ENCODE measurements around the gene FNDC10.
"Not testable (repeated sequence)": the region's sequence is repeated elsewhere in the genome, so short reads cannot be mapped to it uniquely, and the experiment has no call there.

Gene FNDC10

DNA sequence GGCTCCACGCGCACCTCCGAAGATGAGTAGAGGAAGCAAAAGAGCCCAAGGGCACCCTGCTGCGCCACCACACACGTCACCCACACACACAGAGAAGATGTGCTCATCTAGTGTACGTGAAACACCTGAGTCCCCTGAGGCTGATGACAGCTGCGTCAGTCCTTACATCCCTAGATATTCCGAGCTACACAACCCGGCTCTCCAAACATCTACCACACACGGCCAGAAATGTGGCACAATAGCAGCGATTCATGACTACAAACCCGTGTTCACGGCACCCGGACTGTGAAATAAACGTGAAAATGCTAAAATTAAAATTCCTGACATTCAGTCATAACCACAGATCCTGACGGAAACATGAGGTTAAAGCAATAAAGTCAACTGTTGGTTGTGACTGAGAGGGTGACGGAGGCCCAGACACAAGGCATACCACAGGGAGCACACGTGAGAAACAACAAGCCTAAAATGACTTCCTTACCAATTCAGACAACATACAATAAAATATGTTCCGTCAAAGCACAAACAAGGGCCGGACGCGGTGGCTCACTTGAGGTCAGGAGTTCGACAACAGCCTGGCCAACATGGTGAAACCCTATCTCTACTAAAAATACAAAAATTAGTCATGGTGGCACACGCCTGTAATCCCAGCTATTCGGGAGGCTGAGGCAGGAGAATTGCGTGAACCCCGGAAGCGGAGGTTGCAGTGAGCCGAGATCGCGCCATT, 32.6 kb downstream of the FNDC10 start:
- Histone ChIP-seq H3K27ac (ENCODE audit: low read depth in 2 of 2, low read length in 2 of 2) (no peak overlapping the region), H3K36me3 (ENCODE audit: control insufficient read depth in 2 of 2, insufficient read depth in 2 of 2, low read length in 2 of 2) (peaks cover 28 to 49% of the 10 kb centered on the region in 2 donors), H3K9me3 (ENCODE audit: control insufficient read depth in 2 of 2, low read length in 2 of 2) (no peaks in the 10 kb centered on the region), H3K9ac (ENCODE audit: low read depth in 1 of 2, low read length in 2 of 2) (no peak overlapping the region), H3K4me1 (ENCODE audit: control insufficient read depth in 2 of 2, insufficient read depth in 2 of 2, low read length in 2 of 2) (peaks cover 0 to 2% of the 10 kb centered on the region in 2 donors), H3K4me3 (ENCODE audit: low read length in 2 of 2) (no peak overlapping the region), H3K27me3 (ENCODE audit: control insufficient read depth in 2 of 2, insufficient read depth in 2 of 2, low read length in 2 of 2) (no peaks in the 10 kb centered on the region)

DNA sequence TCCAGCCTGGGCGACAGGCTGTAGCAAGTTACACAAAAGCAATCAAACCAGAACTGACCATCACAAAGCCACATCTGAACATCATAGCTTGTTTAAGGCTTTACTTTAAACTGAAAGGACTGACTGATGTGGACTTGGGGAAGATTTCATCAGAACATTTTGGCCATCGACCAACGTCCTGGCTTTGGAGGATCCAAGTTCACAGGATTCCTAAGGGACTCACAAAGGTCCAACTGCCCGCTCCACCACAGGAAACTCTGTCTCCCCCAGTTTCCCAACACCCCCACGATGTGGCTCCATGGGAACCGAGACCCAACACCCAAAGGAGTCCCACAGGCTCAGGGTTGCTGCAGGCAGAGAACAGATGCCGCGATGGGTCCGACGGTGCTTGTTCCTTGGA, 34.6 kb downstream of the FNDC10 start:
- Histone ChIP-seq H3K27ac (ENCODE audit: low read depth in 2 of 2, low read length in 2 of 2) (no peak overlapping the region), H3K9me3 (ENCODE audit: control insufficient read depth in 2 of 2, low read length in 2 of 2) (no peaks in the 10 kb centered on the region), H3K4me1 (ENCODE audit: control insufficient read depth in 2 of 2, insufficient read depth in 2 of 2, low read length in 2 of 2) (peaks cover 0 to 2% of the 10 kb centered on the region in 2 donors), H3K27me3 (ENCODE audit: control insufficient read depth in 2 of 2, insufficient read depth in 2 of 2, low read length in 2 of 2) (no peaks in the 10 kb centered on the region), H3K36me3 (ENCODE audit: control insufficient read depth in 2 of 2, insufficient read depth in 2 of 2, low read length in 2 of 2) (peaks cover 35 to 59% of the 10 kb centered on the region in 2 donors), H3K4me3 (ENCODE audit: low read length in 2 of 2) (no peak overlapping the region), H3K9ac (ENCODE audit: low read depth in 1 of 2, low read length in 2 of 2) (no peak overlapping the region)

DNA sequence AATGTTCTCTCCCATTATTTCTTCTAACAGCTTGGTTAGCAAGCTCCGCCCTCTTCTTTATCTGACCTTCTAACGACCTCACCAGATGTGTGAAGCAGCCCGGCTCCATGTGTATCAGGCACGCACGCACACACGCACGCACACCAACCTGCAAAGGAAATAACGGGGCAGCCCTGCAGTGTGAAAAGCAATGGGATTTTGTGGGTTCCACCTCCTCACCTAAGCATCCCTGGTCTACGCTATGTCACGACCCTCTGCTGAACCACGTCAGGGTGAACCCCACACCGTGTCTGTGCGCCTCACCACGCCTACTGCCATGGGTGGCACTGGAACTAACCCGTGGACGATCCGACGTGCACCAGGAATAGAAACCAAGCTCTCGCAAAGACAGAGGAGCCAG, 35.7 kb downstream of the FNDC10 start:
- H3K9ac ChIP-seq (ENCODE audit: low read depth in 1 of 2, low read length in 2 of 2), result no peak overlapping the region
- H3K9me3 ChIP-seq (ENCODE audit: control insufficient read depth in 2 of 2, low read length in 2 of 2), result no peaks in the 10 kb centered on the region
- no peak overlapping the region for H3K4me3 ChIP-seq (ENCODE audit: low read length in 2 of 2)
- no peak overlapping the region for H3K27ac ChIP-seq (ENCODE audit: low read depth in 2 of 2, low read length in 2 of 2)
- H3K36me3 ChIP-seq (ENCODE audit: control insufficient read depth in 2 of 2, insufficient read depth in 2 of 2, low read length in 2 of 2), result peaks cover 34 to 51% of the 10 kb centered on the region in 2 donors
- H3K4me1 ChIP-seq (ENCODE audit: control insufficient read depth in 2 of 2, insufficient read depth in 2 of 2, low read length in 2 of 2), result no peaks in the 10 kb centered on the region
- no peaks in the 10 kb centered on the region for H3K27me3 ChIP-seq (ENCODE audit: control insufficient read depth in 2 of 2, insufficient read depth in 2 of 2, low read length in 2 of 2)

DNA sequence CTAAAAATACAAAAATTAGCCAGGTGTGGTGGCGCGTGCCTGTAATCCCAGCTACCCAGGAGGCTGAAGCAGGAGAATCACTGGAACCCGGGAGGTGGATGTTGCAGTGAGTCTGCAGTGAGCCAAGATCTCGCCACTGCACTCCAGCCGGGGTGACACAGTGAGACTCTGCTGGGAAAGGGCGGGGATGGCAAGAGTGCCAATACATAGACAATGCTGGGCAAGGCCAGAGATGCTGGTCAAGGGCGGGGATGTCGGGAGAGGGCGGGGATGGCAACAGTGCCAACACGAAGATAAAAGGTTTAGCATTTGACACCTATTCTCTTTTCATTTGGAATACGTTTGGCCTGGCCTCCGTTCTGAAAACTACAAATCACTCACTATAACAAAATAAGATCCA, 36.2 kb downstream of the FNDC10 start:
- Histone ChIP-seq H3K27ac (ENCODE audit: low read depth in 2 of 2, low read length in 2 of 2) (no peak overlapping the region), H3K36me3 (ENCODE audit: control insufficient read depth in 2 of 2, insufficient read depth in 2 of 2, low read length in 2 of 2) (peaks cover 34 to 48% of the 10 kb centered on the region in 2 donors)

DNA sequence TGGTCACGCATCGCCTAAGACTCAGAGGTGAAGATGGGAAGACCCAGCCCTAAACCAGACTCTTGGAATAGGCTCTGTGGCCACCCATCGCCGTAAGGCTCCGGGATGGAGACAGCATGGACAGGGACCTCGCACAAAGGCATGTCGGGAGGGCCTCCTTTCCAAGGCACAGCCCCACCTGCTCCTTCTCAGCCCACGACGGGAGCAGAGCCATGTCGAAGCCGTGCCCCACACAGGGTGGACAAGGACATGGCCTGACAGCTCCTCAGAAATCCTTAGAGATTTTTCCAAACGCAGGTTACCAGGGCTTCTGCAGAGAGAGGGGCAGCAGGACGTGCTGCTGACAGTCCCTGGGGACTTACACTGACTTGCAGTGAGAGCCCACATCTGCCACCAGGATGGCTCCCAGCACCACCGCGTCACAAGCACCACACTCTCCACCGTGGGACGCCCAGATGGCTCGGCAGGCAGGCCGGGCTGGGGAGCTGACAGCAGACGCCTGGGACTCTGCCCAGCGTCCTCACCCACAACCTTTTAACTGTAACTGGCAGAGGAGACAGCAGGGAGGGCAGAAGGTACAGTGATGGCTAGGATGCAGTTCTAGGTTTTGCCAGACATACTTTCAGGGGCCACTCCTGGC, 37.3 kb downstream of the FNDC10 start:
- Histone ChIP-seq H3K9ac (ENCODE audit: low read depth in 1 of 2, low read length in 2 of 2) (no peak overlapping the region), H3K27ac (ENCODE audit: low read depth in 2 of 2, low read length in 2 of 2) (no peak overlapping the region), H3K4me3 (ENCODE audit: low read length in 2 of 2) (no peak overlapping the region), H3K27me3 (ENCODE audit: control insufficient read depth in 2 of 2, insufficient read depth in 2 of 2, low read length in 2 of 2) (no peaks in the 10 kb centered on the region), H3K9me3 (ENCODE audit: control insufficient read depth in 2 of 2, low read length in 2 of 2) (no peaks in the 10 kb centered on the region), H3K4me1 (ENCODE audit: control insufficient read depth in 2 of 2, insufficient read depth in 2 of 2, low read length in 2 of 2) (no peaks in the 10 kb centered on the region), H3K36me3 (ENCODE audit: control insufficient read depth in 2 of 2, insufficient read depth in 2 of 2, low read length in 2 of 2) (peaks cover 34 to 48% of the 10 kb centered on the region in 2 donors)

More for the DNA sequence above, 36.2 kb downstream of the FNDC10 start:
- Histone ChIP-seq H3K27me3 (ENCODE audit: control insufficient read depth in 2 of 2, insufficient read depth in 2 of 2, low read length in 2 of 2) (no peaks in the 10 kb centered on the region), H3K4me3 (ENCODE audit: low read length in 2 of 2) (no peak overlapping the region), H3K9me3 (ENCODE audit: control insufficient read depth in 2 of 2, low read length in 2 of 2) (no peaks in the 10 kb centered on the region), H3K4me1 (ENCODE audit: control insufficient read depth in 2 of 2, insufficient read depth in 2 of 2, low read length in 2 of 2) (no peaks in the 10 kb centered on the region), H3K9ac (ENCODE audit: low read depth in 1 of 2, low read length in 2 of 2) (no peak overlapping the region)

DNA sequence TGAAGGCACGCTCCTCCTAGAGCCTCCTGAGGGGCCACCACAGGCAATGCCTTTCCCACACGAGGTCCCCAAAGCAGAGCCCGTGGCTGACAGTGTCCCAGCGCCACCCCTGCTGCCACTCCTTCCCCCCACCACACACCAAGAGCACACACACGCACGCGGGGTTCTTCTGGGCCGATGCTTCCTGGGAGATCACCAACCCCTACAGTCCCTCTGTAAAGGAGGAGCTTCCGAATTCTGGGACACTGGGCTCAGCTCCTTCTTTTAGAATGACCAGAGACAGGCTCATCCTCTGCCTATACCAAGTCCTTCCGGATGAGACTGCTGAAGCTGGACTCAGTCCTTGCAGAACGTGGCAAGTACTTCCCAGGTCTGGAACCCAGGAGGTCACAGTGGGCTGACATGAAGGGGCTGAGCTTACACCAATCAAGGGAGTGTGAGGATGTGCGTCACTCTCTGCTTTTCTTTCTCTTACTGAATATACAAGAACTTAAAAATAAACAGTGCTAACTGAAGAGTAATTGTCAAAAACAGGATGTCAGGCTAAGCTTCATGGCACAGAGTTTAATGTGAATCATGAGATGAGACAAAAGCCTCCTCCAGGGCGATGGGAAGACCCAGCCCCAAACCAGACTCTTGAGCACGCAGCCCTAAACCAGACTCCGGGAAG, 38.0 kb downstream of the FNDC10 start:
- Histone ChIP-seq H3K36me3 (ENCODE audit: control insufficient read depth in 2 of 2, insufficient read depth in 2 of 2, low read length in 2 of 2) (peaks cover 34 to 48% of the 10 kb centered on the region in 2 donors), H3K9me3 (ENCODE audit: control insufficient read depth in 2 of 2, low read length in 2 of 2) (no peaks in the 10 kb centered on the region), H3K4me1 (ENCODE audit: control insufficient read depth in 2 of 2, insufficient read depth in 2 of 2, low read length in 2 of 2) (no peaks in the 10 kb centered on the region), H3K27ac (ENCODE audit: low read depth in 2 of 2, low read length in 2 of 2) (no peak overlapping the region), H3K9ac (ENCODE audit: low read depth in 1 of 2, low read length in 2 of 2) (no peak overlapping the region), H3K4me3 (ENCODE audit: low read length in 2 of 2) (no peak overlapping the region), H3K27me3 (ENCODE audit: control insufficient read depth in 2 of 2, insufficient read depth in 2 of 2, low read length in 2 of 2) (no peaks in the 10 kb centered on the region)

DNA sequence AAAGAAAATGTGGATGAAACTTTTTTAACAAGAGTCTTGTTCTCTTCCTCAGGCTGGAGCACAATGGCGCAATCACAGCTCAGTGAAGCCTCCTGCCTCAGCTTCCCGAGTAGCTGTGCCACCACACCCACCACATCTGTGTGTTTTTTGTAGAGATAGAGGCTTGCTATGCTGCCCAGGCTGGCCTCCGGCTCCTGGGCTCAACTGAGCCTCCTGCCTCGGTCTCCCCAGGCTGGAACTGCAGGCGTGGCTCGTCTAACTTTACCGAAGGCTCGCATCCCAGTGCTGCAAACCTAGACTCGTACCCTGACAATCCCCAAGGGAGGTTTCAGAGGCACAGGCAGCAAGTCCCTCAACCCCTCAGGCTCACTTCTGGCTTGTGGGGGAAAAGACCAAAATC, 39.8 kb downstream of the FNDC10 start:
- Histone ChIP-seq H3K36me3 (ENCODE audit: control insufficient read depth in 2 of 2, insufficient read depth in 2 of 2, low read length in 2 of 2) (peaks cover 28 to 40% of the 10 kb centered on the region in 2 donors), H3K9ac (ENCODE audit: low read depth in 1 of 2, low read length in 2 of 2) (no peak overlapping the region), H3K4me3 (ENCODE audit: low read length in 2 of 2) (no peak overlapping the region), H3K4me1 (ENCODE audit: control insufficient read depth in 2 of 2, insufficient read depth in 2 of 2, low read length in 2 of 2) (no peaks in the 10 kb centered on the region), H3K27me3 (ENCODE audit: control insufficient read depth in 2 of 2, insufficient read depth in 2 of 2, low read length in 2 of 2) (no peaks in the 10 kb centered on the region), H3K27ac (ENCODE audit: low read depth in 2 of 2, low read length in 2 of 2) (no peak overlapping the region), H3K9me3 (ENCODE audit: control insufficient read depth in 2 of 2, low read length in 2 of 2) (no peaks in the 10 kb centered on the region)

DNA sequence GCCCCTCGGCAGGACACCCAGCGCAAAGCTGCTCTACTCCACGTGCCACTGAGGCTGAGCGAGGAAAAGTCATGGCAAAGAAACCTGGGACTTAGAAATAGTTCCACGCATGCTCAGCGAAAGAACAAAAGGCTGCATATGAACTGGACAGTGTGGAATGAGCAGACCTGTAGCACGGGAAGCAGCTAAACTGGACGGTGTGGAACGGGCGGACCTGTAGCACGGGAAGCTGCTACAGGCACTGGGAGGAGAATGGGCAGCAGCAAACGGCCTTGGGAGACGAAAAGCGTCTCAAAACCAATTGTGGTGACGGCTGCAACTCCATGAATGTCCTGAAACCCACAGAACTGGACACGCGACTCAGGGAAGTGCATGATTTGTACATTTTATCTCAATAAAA, 40.9 kb downstream of the FNDC10 start:
- no peak overlapping the region for H3K4me3 ChIP-seq (ENCODE audit: low read length in 2 of 2)
- no peaks in the 10 kb centered on the region for H3K9me3 ChIP-seq (ENCODE audit: control insufficient read depth in 2 of 2, low read length in 2 of 2)
- H3K36me3 ChIP-seq (ENCODE audit: control insufficient read depth in 2 of 2, insufficient read depth in 2 of 2, low read length in 2 of 2), result peaks cover 22 to 36% of the 10 kb centered on the region in 2 donors
- no peak overlapping the region for H3K9ac ChIP-seq (ENCODE audit: low read depth in 1 of 2, low read length in 2 of 2)
- H3K27ac ChIP-seq (ENCODE audit: low read depth in 2 of 2, low read length in 2 of 2), result no peak overlapping the region
- no peaks in the 10 kb centered on the region for H3K4me1 ChIP-seq (ENCODE audit: control insufficient read depth in 2 of 2, insufficient read depth in 2 of 2, low read length in 2 of 2)
- no peaks in the 10 kb centered on the region for H3K27me3 ChIP-seq (ENCODE audit: control insufficient read depth in 2 of 2, insufficient read depth in 2 of 2, low read length in 2 of 2)

DNA sequence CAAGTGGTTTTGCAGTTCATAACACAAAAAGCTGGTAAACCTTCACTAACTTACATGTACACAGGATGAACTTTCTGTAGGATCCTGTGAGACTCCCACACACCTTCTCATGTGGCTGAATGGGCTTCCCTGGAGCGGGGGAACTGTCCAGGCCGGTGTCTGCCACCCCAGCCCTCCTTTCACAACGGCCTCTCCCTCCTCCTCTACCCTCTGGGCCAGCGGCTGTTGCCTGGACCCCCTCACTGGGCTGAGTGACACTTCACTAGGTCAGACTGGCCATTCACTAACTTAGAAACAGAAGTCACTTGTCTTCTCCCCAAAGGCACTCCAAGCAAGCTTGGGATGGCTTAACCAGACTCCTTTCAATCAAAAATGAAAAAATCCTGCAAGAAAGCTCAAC, 41.3 kb downstream of the FNDC10 start:
- H3K9ac ChIP-seq (ENCODE audit: low read depth in 1 of 2, low read length in 2 of 2), result no peak overlapping the region
- no peaks in the 10 kb centered on the region for H3K27me3 ChIP-seq (ENCODE audit: control insufficient read depth in 2 of 2, insufficient read depth in 2 of 2, low read length in 2 of 2)
- H3K9me3 ChIP-seq (ENCODE audit: control insufficient read depth in 2 of 2, low read length in 2 of 2), result no peaks in the 10 kb centered on the region
- H3K4me1 ChIP-seq (ENCODE audit: control insufficient read depth in 2 of 2, insufficient read depth in 2 of 2, low read length in 2 of 2), result no peaks in the 10 kb centered on the region
- H3K4me3 ChIP-seq (ENCODE audit: low read length in 2 of 2), result no peak overlapping the region
- no peak overlapping the region for H3K27ac ChIP-seq (ENCODE audit: low read depth in 2 of 2, low read length in 2 of 2)
- peaks cover 21 to 31% of the 10 kb centered on the region in 2 donors for H3K36me3 ChIP-seq (ENCODE audit: control insufficient read depth in 2 of 2, insufficient read depth in 2 of 2, low read length in 2 of 2)

DNA sequence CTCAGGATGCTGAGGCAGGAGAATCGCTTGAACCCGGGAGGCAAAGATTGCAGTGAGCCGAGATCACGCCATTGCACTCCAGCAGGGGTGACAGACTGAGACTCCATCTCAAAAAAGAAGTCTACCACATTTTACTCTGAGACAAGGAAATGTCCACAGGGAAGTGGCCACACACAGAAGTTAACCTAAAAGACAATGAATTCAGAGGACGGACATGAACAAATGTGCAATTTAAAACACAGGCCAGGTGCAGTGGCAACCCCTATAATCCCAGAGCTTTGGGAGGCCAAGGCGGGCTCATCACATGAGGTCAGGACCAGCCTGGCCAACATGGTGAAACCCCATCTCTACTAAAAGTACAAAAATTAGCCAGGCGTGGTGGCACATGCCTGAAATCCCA, 42.2 kb downstream of the FNDC10 start:
- H3K9me3 ChIP-seq (ENCODE audit: control insufficient read depth in 2 of 2, low read length in 2 of 2); H3K9ac ChIP-seq (ENCODE audit: low read depth in 1 of 2, low read length in 2 of 2); H3K27me3 ChIP-seq (ENCODE audit: control insufficient read depth in 2 of 2, insufficient read depth in 2 of 2, low read length in 2 of 2); H3K4me3 ChIP-seq (ENCODE audit: low read length in 2 of 2); H3K27ac ChIP-seq (ENCODE audit: low read depth in 2 of 2, low read length in 2 of 2); H3K4me1 ChIP-seq (ENCODE audit: control insufficient read depth in 2 of 2, insufficient read depth in 2 of 2, low read length in 2 of 2): not testable (repeated sequence)
- peaks cover 18 to 23% of the 10 kb centered on the region in 2 donors for H3K36me3 ChIP-seq (ENCODE audit: control insufficient read depth in 2 of 2, insufficient read depth in 2 of 2, low read length in 2 of 2)

Measured in mucosa of rectum (tissue), 2 donors.